A549 (cell line): ENCODE measurements around the gene HS3ST3B1.

Experiments used
- BHLHE40 ChIP-seq: IDR thresholded peaks from 2 replicates; pipeline ENCODE4 v1.6.1; 2012; ENCODE audit warnings: low read depth, low read length, inconsistent platforms
- CEBPB ChIP-seq, 2 experiments: fragments of >200 bp in 1 of 2; sonication (Bioruptor Twin) in 1 of 2; formaldehyde crosslinking in 1 of 2; IDR thresholded peaks; 2 replicates each; pipeline ENCODE4 v1.6.1; 2012 to 2016
- CHD4 ChIP-seq: fragments of 200-600 bp; sonication (generic); IDR thresholded peaks from 2 replicates; pipeline ENCODE4 v1.6.1; 2016; ENCODE audit warnings: antibody characterized with exemption, mild to moderate bottlenecking, borderline replicate concordance
- CTCF ChIP-seq: fragments of >200 bp; sonication (Bioruptor Twin); formaldehyde crosslinking; IDR thresholded peaks from 3 replicates; pipeline ENCODE4 v1.5.1; 2016
- HDAC2 ChIP-seq: fragments of 200-600 bp; sonication (generic); IDR thresholded peaks from 2 replicates; pipeline ENCODE4 v1.6.1; 2016
- MAFK ChIP-seq: fragments of 450-650 bp; IDR thresholded peaks from 2 replicates; pipeline ENCODE4 v1.6.1; 2014; ENCODE audit not compliant: partially characterized antibody
- MYC ChIP-seq: IDR thresholded peaks from 2 replicates; pipeline ENCODE4 v1.6.1; 2012; ENCODE audit warnings: mild to moderate bottlenecking, inconsistent platforms, low read length, improper control_type of control experiment, borderline replicate concordance
- POLR2A ChIP-seq: IDR thresholded peaks from 2 replicates; pipeline ENCODE4 v1.6.1; 2012; ENCODE audit warnings: mild to moderate bottlenecking, low read length
- TF ChIP-seq, protein P1 (sequence below): fragments of 200-600 bp; sonication (generic); IDR thresholded peaks from 2 replicates; pipeline ENCODE4 v1.6.1; 2016; ENCODE audit warnings: antibody characterized with exemption, mild to moderate bottlenecking, moderate library complexity
- TF ChIP-seq, protein P2 (sequence below): IDR thresholded peaks from 2 replicates; pipeline ENCODE4 v1.6.1; 2012

- TF ChIP-seq CTCF (no peak), POLR2A (no peak), CHD4 (no peak), CEBPB (IDR thresholded peaks at IDR 0.05) (no peak), HDAC2 (no peak), BHLHE40 (no peak), MYC (no peak), MAFK (no peak)
- TF ChIP-seq, protein P1, sequence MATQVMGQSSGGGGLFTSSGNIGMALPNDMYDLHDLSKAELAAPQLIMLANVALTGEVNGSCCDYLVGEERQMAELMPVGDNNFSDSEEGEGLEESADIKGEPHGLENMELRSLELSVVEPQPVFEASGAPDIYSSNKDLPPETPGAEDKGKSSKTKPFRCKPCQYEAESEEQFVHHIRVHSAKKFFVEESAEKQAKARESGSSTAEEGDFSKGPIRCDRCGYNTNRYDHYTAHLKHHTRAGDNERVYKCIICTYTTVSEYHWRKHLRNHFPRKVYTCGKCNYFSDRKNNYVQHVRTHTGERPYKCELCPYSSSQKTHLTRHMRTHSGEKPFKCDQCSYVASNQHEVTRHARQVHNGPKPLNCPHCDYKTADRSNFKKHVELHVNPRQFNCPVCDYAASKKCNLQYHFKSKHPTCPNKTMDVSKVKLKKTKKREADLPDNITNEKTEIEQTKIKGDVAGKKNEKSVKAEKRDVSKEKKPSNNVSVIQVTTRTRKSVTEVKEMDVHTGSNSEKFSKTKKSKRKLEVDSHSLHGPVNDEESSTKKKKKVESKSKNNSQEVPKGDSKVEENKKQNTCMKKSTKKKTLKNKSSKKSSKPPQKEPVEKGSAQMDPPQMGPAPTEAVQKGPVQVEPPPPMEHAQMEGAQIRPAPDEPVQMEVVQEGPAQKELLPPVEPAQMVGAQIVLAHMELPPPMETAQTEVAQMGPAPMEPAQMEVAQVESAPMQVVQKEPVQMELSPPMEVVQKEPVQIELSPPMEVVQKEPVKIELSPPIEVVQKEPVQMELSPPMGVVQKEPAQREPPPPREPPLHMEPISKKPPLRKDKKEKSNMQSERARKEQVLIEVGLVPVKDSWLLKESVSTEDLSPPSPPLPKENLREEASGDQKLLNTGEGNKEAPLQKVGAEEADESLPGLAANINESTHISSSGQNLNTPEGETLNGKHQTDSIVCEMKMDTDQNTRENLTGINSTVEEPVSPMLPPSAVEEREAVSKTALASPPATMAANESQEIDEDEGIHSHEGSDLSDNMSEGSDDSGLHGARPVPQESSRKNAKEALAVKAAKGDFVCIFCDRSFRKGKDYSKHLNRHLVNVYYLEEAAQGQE, result no peak
- TF ChIP-seq, protein P2, sequence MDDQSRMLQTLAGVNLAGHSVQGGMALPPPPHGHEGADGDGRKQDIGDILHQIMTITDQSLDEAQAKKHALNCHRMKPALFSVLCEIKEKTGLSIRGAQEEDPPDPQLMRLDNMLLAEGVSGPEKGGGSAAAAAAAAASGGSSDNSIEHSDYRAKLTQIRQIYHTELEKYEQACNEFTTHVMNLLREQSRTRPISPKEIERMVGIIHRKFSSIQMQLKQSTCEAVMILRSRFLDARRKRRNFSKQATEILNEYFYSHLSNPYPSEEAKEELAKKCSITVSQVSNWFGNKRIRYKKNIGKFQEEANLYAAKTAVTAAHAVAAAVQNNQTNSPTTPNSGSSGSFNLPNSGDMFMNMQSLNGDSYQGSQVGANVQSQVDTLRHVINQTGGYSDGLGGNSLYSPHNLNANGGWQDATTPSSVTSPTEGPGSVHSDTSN, result no peak
These were observed 11.7 kb upstream of the HS3ST3B1 start for GRCh38 chr17:14289162-14289561.
